Omental fat pad (tissue), 4 donors: ENCODE data around the gene KIRREL3. TPM values are rescaled to one million over a fixed set of nuclear protein-coding genes. Genes with fewer than 3 reads are reported as not detected.

Experiments used
- ATAC-seq: fragments of 150-250 bp; one replicate; pipeline ENCODE4 v1.9.1; 2016; ENCODE audit warnings: mild to moderate bottlenecking, moderate library complexity; ENCODE audit not compliant: low FRiP score
- DNase-seq: peaks from one replicate; pipeline ENCODE4 v3.0.0-alpha.2; 2019; ENCODE audit warnings: low spot score
- CTCF ChIP-seq, 3 donors: fragments of 450-650 bp; IDR thresholded peaks; one replicate each; pipeline ENCODE4 v1.5.1; 2016 to 2017; ENCODE audit warnings: antibody characterized with exemption in 3 of 3, mild to moderate bottlenecking in 3 of 3, moderate library complexity in 2 of 3
- total RNA-seq, 4 donors: library from RNA; depleted of rRNA; stranded (reverse); fragments of >200 nt; gene quantifications; one replicate each; pipeline ENCODE4 v1.1.0, GENCODE V29; 2016

The KIRREL3 gene
- total RNA-seq, 4 donors from 2014 or later, result 0.09 to 0.60 TPM; not detected in 2

GRCh38 chr11:126627421-126627820 is 373.1 kb downstream of the KIRREL3 start:
- no peak for ATAC-seq

GRCh38 chr11:126624506-126624905 is 376.1 kb downstream of the KIRREL3 start:
- no peak for TF ChIP-seq CTCF (IDR thresholded peaks at IDR 0.05)
- no peak for DNase-seq

More at GRCh38 chr11:126627421-126627820, 373.1 kb downstream of the KIRREL3 start:
- no peak for DNase-seq
- no peak for TF ChIP-seq CTCF (IDR thresholded peaks at IDR 0.05)

GRCh38 chr11:126619516-126619915 is 381.1 kb downstream of the KIRREL3 start:
- DNase-seq (no peak), ATAC-seq (no peak)
- no peak for TF ChIP-seq CTCF (IDR thresholded peaks at IDR 0.05)

More at GRCh38 chr11:126624506-126624905, 376.1 kb downstream of the KIRREL3 start:
- no peak for ATAC-seq

GRCh38 chr11:126615845-126616244 is 384.7 kb downstream of the KIRREL3 start:
- DNase-seq (no peak), ATAC-seq (no peak)
- no peak for TF ChIP-seq CTCF (IDR thresholded peaks at IDR 0.05)

GRCh38 chr11:126613272-126613671 is 387.3 kb downstream of the KIRREL3 start:
- DNase-seq (no peak), ATAC-seq (no peak)
- no peak for TF ChIP-seq CTCF (IDR thresholded peaks at IDR 0.05)

GRCh38 chr11:126612671-126613070 is 387.9 kb downstream of the KIRREL3 start:
- ATAC-seq, result no peak
- no peak for TF ChIP-seq CTCF (IDR thresholded peaks at IDR 0.05)

GRCh38 chr11:126611438-126611837 is 389.1 kb downstream of the KIRREL3 start:
- ATAC-seq (no peak), DNase-seq (no peak)
- no peak for TF ChIP-seq CTCF (IDR thresholded peaks at IDR 0.05)

More at GRCh38 chr11:126612671-126613070, 387.9 kb downstream of the KIRREL3 start:
- DNase-seq, result no peak
